Measurements from ENCODE around the gene C10orf67. TPM values are rescaled to one million over a fixed set of nuclear protein-coding genes. Genes with fewer than 3 reads are reported as not detected.

Gene C10orf67
- total RNA-seq, 1 donor from 2014 or later = 1.6 TPM

- no peaks in the 10 kb centered on the region for H3K27me3 ChIP-seq
- DNase-seq (no peak), ATAC-seq (peak; percentile 65)
- H3K4me1 ChIP-seq = no peaks in the 10 kb centered on the region
- H3K36me3 ChIP-seq = no peaks in the 10 kb centered on the region
- no peak overlapping the region for H3K27ac ChIP-seq
- no peak overlapping the region for H3K4me3 ChIP-seq
- intact Hi-C loops (cut with DNase I) = no loop called here
- H3K9me3 ChIP-seq = no peaks in the 10 kb centered on the region
- no peak for TF ChIP-seq CTCF (IDR thresholded peaks at IDR 0.05)
These were observed 39.8 kb upstream of the C10orf67 start for GRCh38 chr10:23384364-23384763.

GRCh38 chr10:23383637-23384036 lies 39.0 kb upstream of the C10orf67 start:
- H3K27me3 ChIP-seq = no peaks in the 10 kb centered on the region
- no peak overlapping the region for H3K4me3 ChIP-seq
- ATAC-seq = no peak
- no peak for DNase-seq
- intact Hi-C loops (cut with DNase I) = no loop called here
- no peaks in the 10 kb centered on the region for H3K4me1 ChIP-seq
- no peaks in the 10 kb centered on the region for H3K9me3 ChIP-seq
- no peak for TF ChIP-seq CTCF (IDR thresholded peaks at IDR 0.05)
- H3K36me3 ChIP-seq = no peaks in the 10 kb centered on the region
- no peak overlapping the region for H3K27ac ChIP-seq

- H3K27me3 ChIP-seq = no peaks in the 10 kb centered on the region
- H3K4me3 ChIP-seq = no peak overlapping the region
- no peak for DNase-seq
- no peaks in the 10 kb centered on the region for H3K4me1 ChIP-seq
- H3K9me3 ChIP-seq = no peaks in the 10 kb centered on the region
- intact Hi-C loops (cut with DNase I) = no loop called here
- H3K27ac ChIP-seq = no peak overlapping the region
- H3K36me3 ChIP-seq = no peaks in the 10 kb centered on the region
- no peak for TF ChIP-seq CTCF (IDR thresholded peaks at IDR 0.05)
- no peak for ATAC-seq
These were observed 36.9 kb upstream of the C10orf67 start for GRCh38 chr10:23381298-23382040.

GRCh38 chr10:23379686-23380085 lies 35.1 kb upstream of the C10orf67 start:
- H3K27ac ChIP-seq = no peak overlapping the region
- ATAC-seq = no peak
- no peaks in the 10 kb centered on the region for H3K27me3 ChIP-seq
- H3K4me1 ChIP-seq = no peaks in the 10 kb centered on the region
- H3K4me3 ChIP-seq = no peak overlapping the region
- TF ChIP-seq CTCF (IDR thresholded peaks at IDR 0.05) = no peak
- intact Hi-C loops (cut with DNase I) = no loop called here
- H3K36me3 ChIP-seq = no peaks in the 10 kb centered on the region
- DNase-seq = no peak
- H3K9me3 ChIP-seq = no peaks in the 10 kb centered on the region

GRCh38 chr10:23376229-23376655 lies 31.6 kb upstream of the C10orf67 start:
- ATAC-seq = peak; percentile 78
- no peak for TF ChIP-seq CTCF (IDR thresholded peaks at IDR 0.05)
- Histone ChIP-seq H3K27me3 (no peaks in the 10 kb centered on the region), H3K4me1 (no peaks in the 10 kb centered on the region), H3K27ac (no peak overlapping the region), H3K9me3 (no peaks in the 10 kb centered on the region), H3K36me3 (no peaks in the 10 kb centered on the region), H3K4me3 (no peak overlapping the region)
- no peak for DNase-seq
- intact Hi-C loops (cut with DNase I) = no loop called here

All from upper lobe of right lung (tissue), 1 donor.